H1 (cell line): Measurements from ENCODE around the gene BRCA2. TPM values are rescaled to one million over a fixed set of nuclear protein-coding genes. Genes with fewer than 3 reads are reported as not detected.

Experiments
- CTCF ChIA-PET: fragments of 300-600 bp; sonication (Branson Sonifier 250); formaldehyde crosslinking; loops from one replicate; lab custom pipeline; 2021; ENCODE audit not compliant: partially characterized antibody; lab: Charles Lee
- POLR2A ChIA-PET: fragments of 300-600 bp; sonication (Branson Sonifier 250); formaldehyde crosslinking; loops from one replicate; lab custom pipeline; 2021; ENCODE audit warnings: inconsistent platforms; ENCODE audit not compliant: partially characterized antibody; lab: Charles Lee
- DNase-seq, 2 experiments: peaks; one replicate each; pipeline versions ENCODE4 v3.0.0 to v3.0.0-alpha.2; 2010 to 2022; ENCODE audit warnings: low spot score in 2 of 2, low read depth in 1 of 2, mixed read lengths in 1 of 2
- FAIRE-seq: peaks from 2 replicates; lab custom pipeline; 2011; peaks lifted over from hg19 to GRCh38; lab: Jason Lieb, UNC
- H2AFZ ChIP-seq: 2 replicates; pipeline ENCODE4 v1.8.1; 2012; ENCODE audit warnings: low read length, inconsistent platforms
- H2AK5ac ChIP-seq: 2 replicates; pipeline ENCODE4 v1.6.1; 2013; ENCODE audit warnings: low read depth, low read length
- H2BK120ac ChIP-seq: replicated peaks from 2 replicates; pipeline ENCODE3; 2013; ENCODE audit warnings: low read depth, low read length, inconsistent platforms
- H2BK12ac ChIP-seq: 2 replicates; pipeline ENCODE4 v1.6.1; 2013; ENCODE audit warnings: low read depth, low read length
- H2BK15ac ChIP-seq: 2 replicates; pipeline ENCODE4 v1.6.1; 2013; ENCODE audit warnings: low read length
- H2BK20ac ChIP-seq: 2 replicates; pipeline ENCODE4 v1.6.1; 2013; ENCODE audit warnings: low read length
- H2BK5ac ChIP-seq: 2 replicates; pipeline ENCODE4 v1.6.1; 2013; ENCODE audit warnings: low read depth, low read length
- H3K14ac ChIP-seq: 2 replicates; pipeline ENCODE4 v1.6.1; 2013; ENCODE audit warnings: inconsistent platforms; ENCODE audit not compliant: insufficient read length
- H3K18ac ChIP-seq: 2 replicates; pipeline ENCODE4 v1.6.1; 2013; ENCODE audit warnings: low read length; ENCODE audit errors: extremely low read depth
- H3K23ac ChIP-seq: 2 replicates; pipeline ENCODE4 v1.6.1; 2013; ENCODE audit warnings: inconsistent platforms; ENCODE audit not compliant: insufficient read length
- H3K23me2 ChIP-seq: 2 replicates; pipeline ENCODE4 v1.6.1; 2013; ENCODE audit warnings: low read depth, low read length
- H3K27ac ChIP-seq: 2 replicates; pipeline ENCODE4 v1.6.1; 2011; ENCODE audit warnings: low read depth, low read length, inconsistent platforms
- H3K27me3 ChIP-seq, 4 experiments: replicated peaks in 1 of 4; 1 replicate in 1 of 4; 2 replicates in 3 of 4; pipeline versions ENCODE4 v1.6.1 to v1.8.1; 2011 to 2013; ENCODE audit warnings: low read length in 3 of 4, mild to moderate bottlenecking in 3 of 4, inconsistent platforms in 2 of 4, mixed read lengths in 2 of 4, moderate library complexity in 1 of 4; ENCODE audit not compliant: control insufficient read depth in 3 of 4, insufficient read depth in 3 of 4; ENCODE audit errors: extremely low read depth in 1 of 4
- H3K36me3 ChIP-seq, 4 experiments: 2 replicates each; pipeline versions ENCODE4 v1.6.1 to v1.8.1; 2011 to 2013; ENCODE audit warnings: mild to moderate bottlenecking in 4 of 4, low read length in 3 of 4, moderate library complexity in 2 of 4, control low read depth in 1 of 4, inconsistent platforms in 1 of 4; ENCODE audit not compliant: insufficient read depth in 4 of 4, control insufficient read depth in 2 of 4
- H3K4ac ChIP-seq: replicated peaks from 2 replicates; pipeline ENCODE3; 2013; ENCODE audit warnings: low read length, low read depth, mixed read lengths, inconsistent platforms; ENCODE audit not compliant: insufficient read length
- H3K4me1 ChIP-seq, 4 experiments: replicated peaks in 1 of 4; 1 replicate in 1 of 4; 2 replicates in 3 of 4; pipeline versions ENCODE4 v1.6.1 to v1.8.1; 2011 to 2013; ENCODE audit warnings: low read length in 3 of 4, inconsistent platforms in 2 of 4, mixed read lengths in 1 of 4; ENCODE audit not compliant: insufficient read depth in 4 of 4, control insufficient read depth in 3 of 4
- H3K4me2 ChIP-seq, 2 experiments: 2 replicates each; pipeline versions ENCODE4 v1.6.1 to v1.8.1; 2011 to 2013; ENCODE audit warnings: low read depth in 2 of 2, low read length in 2 of 2, control low read depth in 1 of 2, inconsistent platforms in 1 of 2, mild to moderate bottlenecking in 1 of 2; ENCODE audit not compliant: insufficient read depth in 1 of 2
- H3K4me3 ChIP-seq, 4 experiments: fragments of 200-600, 300-600 bp in 1 of 4; sonication (generic), shearing (Covaris generic), sonication (Bioruptor Twin) in 1 of 4; 2 replicates each; pipeline versions ENCODE4 v1.5.1 to v1.8.1; 2011 to 2016; ENCODE audit warnings: low read length in 4 of 4, low read depth in 3 of 4, control low read depth in 2 of 4, inconsistent platforms in 2 of 4, mild to moderate bottlenecking in 2 of 4, mixed read lengths in 1 of 4, moderate library complexity in 1 of 4; ENCODE audit not compliant: insufficient read depth in 2 of 4; ENCODE audit errors: extremely low read depth in 1 of 4
- H3K56ac ChIP-seq: replicated peaks from 2 replicates; pipeline ENCODE3; 2013; ENCODE audit warnings: low read depth, mild to moderate bottlenecking, mixed read lengths, low read length, inconsistent platforms; ENCODE audit not compliant: insufficient read length
- H3K79me1 ChIP-seq: 2 replicates; pipeline ENCODE4 v1.6.1; 2013; ENCODE audit warnings: low read depth, low read length, control low read depth
- H3K79me2 ChIP-seq, 2 experiments: 2 replicates each; pipeline versions ENCODE4 v1.6.1 to v1.8.1; 2012 to 2013; ENCODE audit warnings: low read length in 2 of 2, mild to moderate bottlenecking in 2 of 2, inconsistent platforms in 1 of 2; ENCODE audit not compliant: insufficient read depth in 2 of 2, control insufficient read depth in 1 of 2
- H3K9ac ChIP-seq, 4 experiments: replicated peaks in 1 of 4; 1 replicate in 1 of 4; 2 replicates in 3 of 4; pipeline versions ENCODE4 v1.6.1 to v1.8.1; 2011 to 2013; ENCODE audit warnings: low read depth in 3 of 4, low read length in 3 of 4, control low read depth in 2 of 4, mild to moderate bottlenecking in 2 of 4, moderate library complexity in 2 of 4, inconsistent platforms in 1 of 4; ENCODE audit errors: extremely low read depth in 1 of 4
- H3K9me3 ChIP-seq, 2 experiments: 2 replicates each; pipeline versions ENCODE4 v1.6.1 to v1.8.1; 2012 to 2013; ENCODE audit warnings: mild to moderate bottlenecking in 2 of 2, moderate library complexity in 2 of 2, control low read depth in 1 of 2, inconsistent platforms in 1 of 2, low read depth in 1 of 2, low read length in 1 of 2, mixed read lengths in 1 of 2; ENCODE audit not compliant: insufficient read depth in 2 of 2
- H4K20me1 ChIP-seq, 2 experiments: replicated peaks in 1 of 2; 2 replicates each; pipeline versions ENCODE3 to v1.8.1; 2011 to 2013; ENCODE audit warnings: inconsistent platforms in 2 of 2, low read length in 2 of 2, mild to moderate bottlenecking in 1 of 2; ENCODE audit not compliant: insufficient read depth in 2 of 2, control insufficient read depth in 1 of 2
- H4K5ac ChIP-seq: 2 replicates; pipeline ENCODE4 v1.6.1; 2013; ENCODE audit warnings: low read length, low read depth, mixed read lengths, inconsistent platforms; ENCODE audit not compliant: insufficient read length
- H4K8ac ChIP-seq: 2 replicates; pipeline ENCODE4 v1.8.0; 2013; ENCODE audit warnings: mild to moderate bottlenecking, moderate library complexity, low read length, inconsistent platforms; ENCODE audit not compliant: insufficient read depth; ENCODE audit errors: extremely low read depth
- H4K91ac ChIP-seq: replicated peaks from 2 replicates; pipeline ENCODE3; 2013; ENCODE audit warnings: low read length, mixed read lengths, inconsistent platforms; ENCODE audit not compliant: insufficient read length
- CBX5 ChIP-seq: fragments of 300-800, 300-1000 bp; sonication (generic); IDR thresholded peaks from 2 replicates; pipeline ENCODE4 v1.7.1; 2016; ENCODE audit warnings: antibody characterized with exemption, low read length, low read depth
- RAD21 ChIP-seq, 2 experiments: IDR thresholded peaks in 1 of 2; conservative IDR thresholded peaks in 1 of 2; 2 replicates each; pipeline ENCODE4 v1.6.1; 2011; ENCODE audit warnings: low read depth in 2 of 2, low read length in 2 of 2, improper control_type of control experiment in 1 of 2, inconsistent platforms in 1 of 2, mild to moderate bottlenecking in 1 of 2, moderate library complexity in 1 of 2
- TBP ChIP-seq: IDR thresholded peaks from 2 replicates; pipeline ENCODE4 v1.6.1; 2011; ENCODE audit warnings: low read depth, low read length, improper control_type of control experiment
- TEAD4 ChIP-seq: IDR thresholded peaks from 2 replicates; pipeline ENCODE4 v1.6.1; 2012; ENCODE audit warnings: low read depth, low read length, inconsistent platforms, mixed read lengths
- ZNF274 ChIP-seq: IDR thresholded peaks from 2 replicates; pipeline ENCODE4 v1.7.0; 2012; ENCODE audit warnings: low read length, borderline replicate concordance; ENCODE audit errors: extremely low read depth
- WGBS, 2 experiments: shearing (Covaris generic) in 1 of 2; methylation state at CpG; one replicate each; pipeline versions ENCODE4 v1.1.6 to v1.1.7; 2013 to 2015; ENCODE audit warnings: low lambda C conversion rate in 2 of 2, mixed read lengths in 2 of 2, inconsistent platforms in 1 of 2, low coverage in 1 of 2, missing lambda C conversion rate in 1 of 2; ENCODE audit not compliant: insufficient replicate concordance in 2 of 2, insufficient coverage in 1 of 2, insufficient read length in 1 of 2; ENCODE audit errors: extremely low coverage in 1 of 2, missing lambda C conversion rate in 1 of 2; 5-methylcytosine and 5-hydroxymethylcytosine counted together
- polyA plus RNA-seq, 7 experiments: library from polyadenylated mRNA; depleted of rRNA in 3 of 7; stranded (reverse) in 5 of 7; unstranded in 2 of 7; fragments of >200 nt in 5 of 7; fragments of 200-250 nt in 2 of 7; gene quantifications; 1 replicate in 5 of 7; 2 replicates in 1 of 7; 4 replicates in 1 of 7; pipeline versions ENCODE4 v1.2.1 to v1.2.3, GENCODE V29; 2011 to 2013; ENCODE audit warnings: missing spikeins in 2 of 7, mixed read lengths in 2 of 7
- total RNA-seq: library from RNA; stranded (reverse); fragmentation: NEBNext Ultra II Directional; extraction: Animal tissue kit (Norgen Biotek cat#: 25700); gene quantifications from 2 replicates; pipeline ENCODE4 v1.2.1, GENCODE V29; 2021
- TF ChIP-seq, protein P1 (sequence below), 3 experiments: IDR thresholded peaks; 1 replicate in 2 of 3; 2 replicates in 1 of 3; pipeline versions ENCODE4 v1.5.1 to v1.6.1; 2011; ENCODE audit warnings: low read length in 3 of 3, mild to moderate bottlenecking in 3 of 3, inconsistent platforms in 2 of 3, low read depth in 1 of 3, moderate library complexity in 1 of 3; ENCODE audit not compliant: insufficient read depth in 1 of 3; ENCODE audit errors: control extremely low read depth in 1 of 3

BRCA2 gene
- total and polyA plus RNA-seq, 2 of the 8 experiments (the other 6 are each of a cell fraction or from before 2014, with no cell fraction given), result 4.2 to 24.9 TPM

DNA sequence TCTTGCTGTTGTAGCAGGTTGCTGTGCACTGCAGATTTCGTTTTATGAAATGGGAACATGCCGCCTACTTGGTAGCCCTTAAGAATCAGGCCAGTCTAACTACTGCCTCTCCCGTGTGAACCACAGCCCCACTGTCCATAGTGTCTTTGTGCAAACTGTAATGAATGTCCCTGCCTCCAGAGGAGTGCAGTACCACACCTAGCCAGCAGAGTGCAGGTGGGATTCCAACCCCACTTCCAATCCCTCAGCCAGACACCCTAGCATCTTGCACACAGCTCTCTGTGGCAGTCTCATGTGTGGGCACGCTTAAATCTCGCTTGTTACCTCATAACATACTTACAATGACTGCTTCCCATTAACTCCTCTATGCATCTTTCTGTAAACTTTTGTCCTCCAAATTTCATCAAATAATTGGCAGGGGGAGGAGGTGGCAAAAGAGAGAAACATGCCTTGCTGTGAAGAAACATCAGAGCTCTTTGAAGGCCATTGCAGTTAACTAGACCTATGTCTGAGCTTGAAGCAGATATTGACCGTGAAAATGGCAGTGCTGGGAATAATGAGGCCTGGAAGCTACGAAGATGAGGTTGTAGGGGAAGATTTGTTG lies 47.4 kb upstream of the BRCA2 start:
- H3K27ac ChIP-seq, result no peak overlapping the region
- WGBS, 2 experiments, result 51% methylated on average over 7 of the region's 7 CpGs; no CpG with 5 or more reads in 1 of the 2 experiments
- H2AK5ac ChIP-seq, result no peak overlapping the region
- DNase-seq (peak; percentile 65 to 90), FAIRE-seq (peak; percentile 96)
- H3K79me1 ChIP-seq, result no peaks in the 10 kb centered on the region
- no peak overlapping the region for H4K91ac ChIP-seq
- H3K79me2 ChIP-seq, result no peaks in the 10 kb centered on the region
- H3K9me3 ChIP-seq, result no peaks in the 10 kb centered on the region
- H3K4me1 ChIP-seq, result no peaks in the 10 kb centered on the region
- no peak overlapping the region for H2BK5ac ChIP-seq
- H4K20me1 ChIP-seq, result no peaks in the 10 kb centered on the region
- no peaks in the 10 kb centered on the region; a peak in 1 of 8 replicates for H3K36me3 ChIP-seq
- no peak overlapping the region for H3K14ac ChIP-seq
- H3K18ac ChIP-seq, result no peak overlapping the region
- no peak overlapping the region for H3K4me3 ChIP-seq
- no peak overlapping the region for H2AFZ ChIP-seq
- CTCF ChIA-PET, result interaction anchor here (0.6 to 3.4 kb wide), 31 partner anchors 8 to 401 kb away, joined by 3 to 35 read pairs (median 5); partner anchors contain the start of genes BRCA2 and ZAR1L
- no peak overlapping the region for H4K8ac ChIP-seq
- no peak overlapping the region for H3K4ac ChIP-seq
- H3K56ac ChIP-seq, result no peak overlapping the region
- TF ChIP-seq RAD21 (IDR thresholded peaks at IDR 0.05 in 1 of 2, conservative IDR thresholded peaks at IDR 0.05 in 1 of 2; ENCODE audit: low read depth in 2 of 2, low read length in 2 of 2) (peak; percentile 65 to 76), ZNF274 (no peak), TEAD4 (peak; percentile 75), TBP (no peak), CBX5 (no peak)
- TF ChIP-seq, protein P1, sequence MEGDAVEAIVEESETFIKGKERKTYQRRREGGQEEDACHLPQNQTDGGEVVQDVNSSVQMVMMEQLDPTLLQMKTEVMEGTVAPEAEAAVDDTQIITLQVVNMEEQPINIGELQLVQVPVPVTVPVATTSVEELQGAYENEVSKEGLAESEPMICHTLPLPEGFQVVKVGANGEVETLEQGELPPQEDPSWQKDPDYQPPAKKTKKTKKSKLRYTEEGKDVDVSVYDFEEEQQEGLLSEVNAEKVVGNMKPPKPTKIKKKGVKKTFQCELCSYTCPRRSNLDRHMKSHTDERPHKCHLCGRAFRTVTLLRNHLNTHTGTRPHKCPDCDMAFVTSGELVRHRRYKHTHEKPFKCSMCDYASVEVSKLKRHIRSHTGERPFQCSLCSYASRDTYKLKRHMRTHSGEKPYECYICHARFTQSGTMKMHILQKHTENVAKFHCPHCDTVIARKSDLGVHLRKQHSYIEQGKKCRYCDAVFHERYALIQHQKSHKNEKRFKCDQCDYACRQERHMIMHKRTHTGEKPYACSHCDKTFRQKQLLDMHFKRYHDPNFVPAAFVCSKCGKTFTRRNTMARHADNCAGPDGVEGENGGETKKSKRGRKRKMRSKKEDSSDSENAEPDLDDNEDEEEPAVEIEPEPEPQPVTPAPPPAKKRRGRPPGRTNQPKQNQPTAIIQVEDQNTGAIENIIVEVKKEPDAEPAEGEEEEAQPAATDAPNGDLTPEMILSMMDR (IDR thresholded peaks at IDR 0.05; ENCODE audit: control extremely low read depth in 1 of 3, insufficient read depth in 1 of 3, low read depth in 1 of 3, low read length in 3 of 3), result peak; percentile 82 to 99 (median 98)
- no peak overlapping the region for H3K23ac ChIP-seq
- no peak overlapping the region for H2BK20ac ChIP-seq
- H4K5ac ChIP-seq, result no peak overlapping the region
- POLR2A ChIA-PET, result interaction anchor here (2.4 kb wide), 1 partner anchor 47 kb away, joined by 9 read pairs; the partner anchor contains the start of genes BRCA2 and ZAR1L
- H3K4me2 ChIP-seq, result no peak overlapping the region
- H2BK120ac ChIP-seq, result no peak overlapping the region
- no peaks in the 10 kb centered on the region for H3K27me3 ChIP-seq
- H3K9ac ChIP-seq, result no peak overlapping the region
- H3K23me2 ChIP-seq, result no peaks in the 10 kb centered on the region
- no peak overlapping the region for H2BK12ac ChIP-seq
- no peak overlapping the region for H2BK15ac ChIP-seq
